ENCODE data around the gene SPECC1.
"Not testable (repeated sequence)": the region's sequence is repeated elsewhere in the genome, so short reads cannot be mapped to it uniquely, and the experiment has no call there.

Gene SPECC1

GRCh38 chr17:20228860-20229259, 219.7 kb downstream of the SPECC1 start:
- DNase-seq (ENCODE audit: low spot score), result no peak
- POLR2A ChIA-PET (ENCODE audit: low non-redundant PET), result no interaction called here
- H3K27ac ChIP-seq, result no peak overlapping the region
- TF ChIP-seq, protein P1, sequence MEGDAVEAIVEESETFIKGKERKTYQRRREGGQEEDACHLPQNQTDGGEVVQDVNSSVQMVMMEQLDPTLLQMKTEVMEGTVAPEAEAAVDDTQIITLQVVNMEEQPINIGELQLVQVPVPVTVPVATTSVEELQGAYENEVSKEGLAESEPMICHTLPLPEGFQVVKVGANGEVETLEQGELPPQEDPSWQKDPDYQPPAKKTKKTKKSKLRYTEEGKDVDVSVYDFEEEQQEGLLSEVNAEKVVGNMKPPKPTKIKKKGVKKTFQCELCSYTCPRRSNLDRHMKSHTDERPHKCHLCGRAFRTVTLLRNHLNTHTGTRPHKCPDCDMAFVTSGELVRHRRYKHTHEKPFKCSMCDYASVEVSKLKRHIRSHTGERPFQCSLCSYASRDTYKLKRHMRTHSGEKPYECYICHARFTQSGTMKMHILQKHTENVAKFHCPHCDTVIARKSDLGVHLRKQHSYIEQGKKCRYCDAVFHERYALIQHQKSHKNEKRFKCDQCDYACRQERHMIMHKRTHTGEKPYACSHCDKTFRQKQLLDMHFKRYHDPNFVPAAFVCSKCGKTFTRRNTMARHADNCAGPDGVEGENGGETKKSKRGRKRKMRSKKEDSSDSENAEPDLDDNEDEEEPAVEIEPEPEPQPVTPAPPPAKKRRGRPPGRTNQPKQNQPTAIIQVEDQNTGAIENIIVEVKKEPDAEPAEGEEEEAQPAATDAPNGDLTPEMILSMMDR (conservative IDR thresholded peaks at IDR 0.05; ENCODE audit: low read depth), result no peak
- CTCF ChIA-PET, result no interaction called here

GRCh38 chr17:20230924-20231323, 221.8 kb downstream of the SPECC1 start:
- TF ChIP-seq, protein P1 (conservative IDR thresholded peaks at IDR 0.05; ENCODE audit: low read depth), result no peak
- DNase-seq (ENCODE audit: low spot score), result no peak
- no peak overlapping the region for H3K27ac ChIP-seq
- ChIA-PET POLR2A (ENCODE audit: low non-redundant PET) (no interaction called here), CTCF (no interaction called here)

GRCh38 chr17:20232611-20233010, 223.5 kb downstream of the SPECC1 start:
- POLR2A ChIA-PET (ENCODE audit: low non-redundant PET), result no interaction called here
- no peak overlapping the region for H3K27ac ChIP-seq
- no peak for DNase-seq (ENCODE audit: low spot score)
- CTCF ChIA-PET, result no interaction called here
- TF ChIP-seq, protein P1 (conservative IDR thresholded peaks at IDR 0.05; ENCODE audit: low read depth), result no peak

- POLR2A ChIA-PET (ENCODE audit: low non-redundant PET), result no interaction called here
- DNase-seq (ENCODE audit: low spot score), result no peak
- CTCF ChIA-PET, result no interaction called here
- no peak overlapping the region for H3K27ac ChIP-seq
- TF ChIP-seq, protein P1 (conservative IDR thresholded peaks at IDR 0.05; ENCODE audit: low read depth), result no peak
Measured at GRCh38 chr17:20234276-20234675, 225.1 kb downstream of the SPECC1 start.

DNA sequence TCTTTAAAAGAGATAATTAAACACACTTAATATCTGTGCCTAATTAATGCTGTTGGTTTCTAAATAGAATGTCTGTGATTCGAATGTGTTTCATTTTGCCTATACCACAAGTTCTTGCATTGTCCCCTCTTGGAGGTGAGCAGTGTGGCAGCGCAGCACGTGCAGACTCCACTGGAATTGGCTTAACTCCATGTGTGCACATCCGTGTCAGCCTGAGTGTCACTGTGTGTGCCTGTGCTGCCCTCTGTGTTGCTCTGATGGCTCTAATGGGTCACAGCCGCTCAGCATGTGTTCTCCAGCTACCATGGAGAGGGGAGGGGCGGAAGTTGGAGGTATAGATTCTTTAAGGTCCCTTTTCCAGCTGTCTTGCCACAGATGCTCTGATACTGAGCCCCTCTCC, 226.6 kb downstream of the SPECC1 start:
- ChIA-PET POLR2A (ENCODE audit: low non-redundant PET) (no interaction called here), CTCF (no interaction called here)
- TF ChIP-seq, protein P1 (conservative IDR thresholded peaks at IDR 0.05; ENCODE audit: low read depth), result no peak
- H3K27ac ChIP-seq, result no peak overlapping the region
- no peak for DNase-seq (ENCODE audit: low spot score)

DNA sequence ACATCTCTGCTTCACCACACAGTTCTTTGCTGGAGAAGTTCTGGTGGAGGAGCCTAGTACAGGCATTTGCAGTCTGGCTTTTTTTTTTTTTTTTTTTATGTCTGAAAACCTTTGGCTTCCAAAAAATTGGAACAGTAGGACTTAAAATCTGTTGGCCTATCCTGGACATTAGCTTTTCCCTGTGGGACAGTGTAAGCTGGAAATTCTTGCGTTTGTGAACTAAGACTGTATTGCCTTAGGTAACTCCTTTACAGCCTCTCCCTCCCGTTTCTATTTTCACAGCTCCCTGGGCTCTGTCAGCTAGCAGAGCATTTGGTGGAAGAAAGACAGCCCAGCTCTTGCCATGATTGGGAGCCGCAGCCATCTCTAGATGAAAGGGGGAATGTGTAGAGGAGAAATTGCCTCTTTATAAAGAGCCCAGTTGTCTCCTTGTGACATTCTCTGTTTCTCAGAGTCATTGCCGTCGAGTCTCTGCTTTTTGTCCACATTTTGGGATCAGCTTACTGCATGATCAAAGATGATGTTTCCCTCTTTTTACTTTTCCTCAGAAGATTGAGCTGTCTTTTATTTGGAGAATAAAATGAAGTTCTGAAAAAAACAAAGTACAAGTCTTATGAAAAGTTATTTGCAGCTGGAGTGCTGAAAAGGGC, 227.5 kb downstream of the SPECC1 start:
- CTCF ChIA-PET, result interaction anchor here (1.0 kb wide), 1 partner anchor 9 kb away, joined by 3 read pairs; no protein-coding TSS in a partner anchor
- DNase-seq (ENCODE audit: low spot score), result no peak
- POLR2A ChIA-PET (ENCODE audit: low non-redundant PET), result no interaction called here
- TF ChIP-seq, protein P1 (conservative IDR thresholded peaks at IDR 0.05; ENCODE audit: low read depth), result no peak
- no peak overlapping the region for H3K27ac ChIP-seq

GRCh38 chr17:20239776-20240175, 230.6 kb downstream of the SPECC1 start:
- DNase-seq (ENCODE audit: low spot score); POLR2A ChIA-PET (ENCODE audit: low non-redundant PET); H3K27ac ChIP-seq; CTCF ChIA-PET: not testable (repeated sequence)

Measured in RWPE1 (cell line).